OCI-LY1 (cell line): Measurements from ENCODE around the gene AGBL1.

Experiments
- H2AFZ ChIP-seq: fragments of 200-600 bp; sonication (generic), shearing (Covaris generic); 2 replicates; pipeline ENCODE4 v1.6.0; 2014; ENCODE audit warnings: antibody characterized with exemption, mild to moderate bottlenecking, low read length
- H3F3A ChIP-seq: fragments of 200-600 bp; sonication (generic), shearing (Covaris generic); 2 replicates; pipeline ENCODE4 v1.6.0; 2014; ENCODE audit warnings: mild to moderate bottlenecking, antibody characterized with exemption, low read length, moderate library complexity; ENCODE audit not compliant: insufficient read depth
- H3K27ac ChIP-seq: fragments of 200-600 bp; sonication (generic); 2 replicates; pipeline ENCODE4 v1.5.1; 2014; ENCODE audit warnings: low read length, mixed run types, mild to moderate bottlenecking, low read depth; ENCODE audit not compliant: poor library complexity, severe bottlenecking
- H3K27me3 ChIP-seq: fragments of 200-600 bp; sonication (generic); 2 replicates; pipeline ENCODE4 v1.6.0; 2014; ENCODE audit warnings: antibody characterized with exemption, mild to moderate bottlenecking, low read length, moderate library complexity; ENCODE audit not compliant: insufficient read depth
- H3K36me3 ChIP-seq: fragments of 200-600 bp; sonication (generic); 2 replicates; pipeline ENCODE4 v1.6.1; 2014; ENCODE audit warnings: mild to moderate bottlenecking, antibody characterized with exemption, low read length, moderate library complexity, mixed read lengths; ENCODE audit not compliant: insufficient read depth
- H3K4me1 ChIP-seq: fragments of 200-600 bp; sonication (generic); 2 replicates; pipeline ENCODE4 v1.5.1; 2014; ENCODE audit warnings: mild to moderate bottlenecking, low read length, moderate library complexity; ENCODE audit not compliant: insufficient read depth, severe bottlenecking
- H3K4me2 ChIP-seq: fragments of 200-600 bp; sonication (generic), shearing (Covaris generic); 2 replicates; pipeline ENCODE4 v1.6.1; 2014; ENCODE audit warnings: low read length
- H3K4me3 ChIP-seq: fragments of 200-600 bp; sonication (generic); 2 replicates; pipeline ENCODE4 v1.5.1; 2014; ENCODE audit warnings: low read length, low read depth, mild to moderate bottlenecking, mixed read lengths; ENCODE audit not compliant: poor library complexity, severe bottlenecking
- H3K79me2 ChIP-seq: fragments of 200-600 bp; shearing (Covaris generic); 2 replicates; pipeline ENCODE4 v1.6.1; 2016; ENCODE audit warnings: mixed run types, low read length, mixed read lengths; ENCODE audit not compliant: insufficient read depth
- H3K9ac ChIP-seq: fragments of 200-600 bp; sonication (generic), shearing (Covaris generic); 2 replicates; pipeline ENCODE4 v1.6.1; 2014; ENCODE audit warnings: mild to moderate bottlenecking, low read length, mixed read lengths
- H3K9me2 ChIP-seq: fragments of 200-600 bp; sonication (generic), shearing (Covaris generic); 2 replicates; pipeline ENCODE4 v1.6.1; 2014; ENCODE audit warnings: low read depth, mild to moderate bottlenecking, low read length, mixed read lengths
- H3K9me3 ChIP-seq: fragments of 200-600 bp; shearing (Covaris generic); 2 replicates; pipeline ENCODE4 v1.6.1; 2014; ENCODE audit warnings: low read length, mixed read lengths
- H4K20me1 ChIP-seq: fragments of 200-600 bp; sonication (generic), shearing (Covaris generic); 2 replicates; pipeline ENCODE4 v1.6.0; 2016; ENCODE audit warnings: mild to moderate bottlenecking, low read length; ENCODE audit not compliant: insufficient read depth
- CTCF ChIP-seq: fragments of 200-600 bp; sonication (generic), shearing (Covaris generic); IDR thresholded peaks from 2 replicates; pipeline ENCODE4 v1.5.1; 2017; ENCODE audit warnings: mild to moderate bottlenecking, antibody characterized with exemption, low read length, moderate library complexity, mixed read lengths
- EZH2 ChIP-seq: fragments of 200-600 bp; sonication (generic), shearing (Covaris generic); IDR thresholded peaks from 2 replicates; pipeline ENCODE4 v1.8.0; 2017; ENCODE audit warnings: borderline replicate concordance, mixed run types, mild to moderate bottlenecking, antibody characterized with exemption, low read length, moderate library complexity, mixed read lengths

Gene AGBL1

GRCh38 chr15:86935841-86936240, 856.2 kb downstream of the AGBL1 start:
- H3K27me3 ChIP-seq, result no peaks in the 10 kb centered on the region
- H4K20me1 ChIP-seq, result no peaks in the 10 kb centered on the region
- no peak overlapping the region for H3K4me2 ChIP-seq
- no peaks in the 10 kb centered on the region for H3K9me2 ChIP-seq
- H3K79me2 ChIP-seq, result no peaks in the 10 kb centered on the region
- H3F3A ChIP-seq, result no peaks in the 10 kb centered on the region
- H3K9me3 ChIP-seq, result no peaks in the 10 kb centered on the region
- H3K27ac ChIP-seq, result no peak overlapping the region
- H3K4me1 ChIP-seq, result no peaks in the 10 kb centered on the region
- H3K4me3 ChIP-seq, result no peak overlapping the region
- no peaks in the 10 kb centered on the region for H3K36me3 ChIP-seq
- no peak overlapping the region for H3K9ac ChIP-seq
- TF ChIP-seq EZH2 (no peak), CTCF (no peak)
- H2AFZ ChIP-seq, result no peak overlapping the region

GRCh38 chr15:86942285-86942684, 862.6 kb downstream of the AGBL1 start:
- Histone ChIP-seq H2AFZ (no peak overlapping the region), H4K20me1 (no peaks in the 10 kb centered on the region), H3K36me3 (no peaks in the 10 kb centered on the region), H3K4me3 (no peak overlapping the region), H3K27me3 (no peaks in the 10 kb centered on the region), H3K27ac (no peak overlapping the region), H3F3A (no peaks in the 10 kb centered on the region), H3K4me2 (no peak overlapping the region), H3K4me1 (no peaks in the 10 kb centered on the region), H3K9ac (no peak overlapping the region), H3K79me2 (no peaks in the 10 kb centered on the region), H3K9me3 (no peaks in the 10 kb centered on the region), H3K9me2 (no peaks in the 10 kb centered on the region)
- no peak for TF ChIP-seq EZH2
- TF ChIP-seq CTCF, result no peak

GRCh38 chr15:86948719-86949118, 869.0 kb downstream of the AGBL1 start:
- no peaks in the 10 kb centered on the region for H4K20me1 ChIP-seq
- no peaks in the 10 kb centered on the region for H3K27me3 ChIP-seq
- H3F3A ChIP-seq, result no peaks in the 10 kb centered on the region
- H3K4me2 ChIP-seq, result no peak overlapping the region
- no peak overlapping the region for H2AFZ ChIP-seq
- no peak overlapping the region for H3K9ac ChIP-seq
- H3K4me1 ChIP-seq, result no peaks in the 10 kb centered on the region
- H3K4me3 ChIP-seq, result no peak overlapping the region
- no peak overlapping the region for H3K27ac ChIP-seq
- H3K9me3 ChIP-seq, result no peaks in the 10 kb centered on the region
- H3K9me2 ChIP-seq, result no peaks in the 10 kb centered on the region
- no peaks in the 10 kb centered on the region for H3K36me3 ChIP-seq
- H3K79me2 ChIP-seq, result no peaks in the 10 kb centered on the region
- no peak for TF ChIP-seq CTCF
- TF ChIP-seq EZH2, result no peak
